Measurements from ENCODE around the gene TUBG1.
A peak's percentile ranks its signal among the peaks of the same experiment; 100 is the strongest.

Gene TUBG1

GRCh38 chr17:42573095-42573494, 36.4 kb upstream of the TUBG1 start:
- Mint-ChIP-seq H3K4me3 (no peak overlapping the region), H3K27me3 (no peaks in the 10 kb centered on the region), H3K27ac (peak overlapping the region; percentile 85 to 95), H3K9me3 (no peaks in the 10 kb centered on the region), H3K4me1 (peaks cover 80% of the 10 kb centered on the region)
- DNase-seq = no peak
- no peak for ATAC-seq

- peaks cover 76% of the 10 kb centered on the region for H3K4me1 Mint-ChIP-seq
- no peak overlapping the region for H3K4me3 Mint-ChIP-seq
- no peaks in the 10 kb centered on the region for H3K9me3 Mint-ChIP-seq
- ATAC-seq (no peak), DNase-seq (no peak)
- peak overlapping the region in 1 of 2 donors; percentile 69 for H3K27ac Mint-ChIP-seq
- no peaks in the 10 kb centered on the region for H3K27me3 Mint-ChIP-seq
These were observed 35.0 kb upstream of the TUBG1 start for GRCh38 chr17:42574463-42574862.

- Mint-ChIP-seq H3K4me3 (peak overlapping the region; percentile 98 to 100), H3K27ac (peak overlapping the region; percentile 97 to 99), H3K9me3 (no peaks in the 10 kb centered on the region), H3K4me1 (peaks cover 58% of the 10 kb centered on the region), H3K27me3 (no peaks in the 10 kb centered on the region)
- peak in 1 of 2 donors; percentile 24 for DNase-seq
- ATAC-seq = no peak
These were observed 32.3 kb upstream of the TUBG1 start for GRCh38 chr17:42577140-42577531.

GRCh38 chr17:42577532-42578281, 31.8 kb upstream of the TUBG1 start, which contains the start of gene PSMC3IP:
Gene PSMC3IP, minus strand, starts transcription at chr17:42577729. Its CDS starts 43 bp downstream, at chr17:42577686.
- peaks cover 53% of the 10 kb centered on the region for H3K4me1 Mint-ChIP-seq
- H3K27ac Mint-ChIP-seq = peak within 1 kb of the TSS; percentile 97 to 99
- H3K9me3 Mint-ChIP-seq = no peaks in the 10 kb centered on the region
- ATAC-seq (peak; percentile 94), DNase-seq (peak; percentile 90 to 94)
- H3K4me3 Mint-ChIP-seq = peak within 1 kb of the TSS; percentile 98 to 100
- no peaks in the 10 kb centered on the region for H3K27me3 Mint-ChIP-seq

- Mint-ChIP-seq H3K27ac (peak overlapping the region; percentile 50 to 97), H3K9me3 (no peaks in the 10 kb centered on the region), H3K4me3 (peak overlapping the region; percentile 98 to 100), H3K4me1 (peaks cover 46% of the 10 kb centered on the region), H3K27me3 (no peaks in the 10 kb centered on the region)
- DNase-seq (peak; percentile 66 to 78), ATAC-seq (peak; percentile 74)
These were observed 31.1 kb upstream of the TUBG1 start for GRCh38 chr17:42578282-42578869.

GRCh38 chr17:42579794-42580551, 29.5 kb upstream of the TUBG1 start:
- Mint-ChIP-seq H3K4me1 (peaks cover 32% of the 10 kb centered on the region), H3K27me3 (no peaks in the 10 kb centered on the region), H3K27ac (peak overlapping the region in 1 of 2 donors; percentile 2), H3K9me3 (no peaks in the 10 kb centered on the region), H3K4me3 (peak overlapping the region in 1 of 2 donors; percentile 2)
- DNase-seq (no peak), ATAC-seq (no peak)

- Mint-ChIP-seq H3K4me3 (no peak overlapping the region), H3K27ac (no peak overlapping the region), H3K4me1 (peaks cover 19% of the 10 kb centered on the region), H3K9me3 (no peaks in the 10 kb centered on the region), H3K27me3 (no peaks in the 10 kb centered on the region)
- no peak for DNase-seq
- ATAC-seq = no peak
These were observed 27.7 kb upstream of the TUBG1 start for GRCh38 chr17:42581744-42582270.

- ATAC-seq (no peak), DNase-seq (no peak)
- Mint-ChIP-seq H3K4me1 (peaks cover 8% of the 10 kb centered on the region), H3K4me3 (no peak overlapping the region), H3K9me3 (no peaks in the 10 kb centered on the region), H3K27me3 (no peaks in the 10 kb centered on the region), H3K27ac (peak overlapping the region in 1 of 2 donors; percentile 50)
These were observed 24.6 kb upstream of the TUBG1 start for GRCh38 chr17:42584880-42585279.

GRCh38 chr17:42585353-42585752, 24.1 kb upstream of the TUBG1 start:
- ATAC-seq (no peak), DNase-seq (no peak)
- Mint-ChIP-seq H3K4me1 (peaks cover 8% of the 10 kb centered on the region), H3K27me3 (no peaks in the 10 kb centered on the region), H3K4me3 (no peak overlapping the region), H3K27ac (no peak overlapping the region), H3K9me3 (no peaks in the 10 kb centered on the region)

GRCh38 chr17:42586514-42587230, 22.8 kb upstream of the TUBG1 start:
- Mint-ChIP-seq H3K27ac (peak overlapping the region in 1 of 2 donors; percentile 93), H3K9me3 (no peaks in the 10 kb centered on the region), H3K4me1 (peaks cover 8% of the 10 kb centered on the region), H3K4me3 (no peak overlapping the region), H3K27me3 (no peaks in the 10 kb centered on the region)
- ATAC-seq (no peak), DNase-seq (no peak)

GRCh38 chr17:42590886-42591285, 18.6 kb upstream of the TUBG1 start:
- peaks cover 8% of the 10 kb centered on the region for H3K4me1 Mint-ChIP-seq
- no peaks in the 10 kb centered on the region for H3K27me3 Mint-ChIP-seq
- DNase-seq = no peak
- peak overlapping the region in 1 of 2 donors; percentile 56 for H3K27ac Mint-ChIP-seq
- no peak for ATAC-seq
- no peaks in the 10 kb centered on the region for H3K9me3 Mint-ChIP-seq
- no peak overlapping the region for H3K4me3 Mint-ChIP-seq

- Mint-ChIP-seq H3K9me3 (no peaks in the 10 kb centered on the region), H3K4me3 (no peak overlapping the region), H3K27me3 (no peaks in the 10 kb centered on the region), H3K27ac (no peak overlapping the region), H3K4me1 (peaks cover 7% of the 10 kb centered on the region)
- ATAC-seq (no peak), DNase-seq (no peak)
These were observed 18.1 kb upstream of the TUBG1 start for GRCh38 chr17:42591411-42591810.

- Mint-ChIP-seq H3K27me3 (no peaks in the 10 kb centered on the region), H3K4me3 (no peak overlapping the region), H3K27ac (no peak overlapping the region), H3K9me3 (no peaks in the 10 kb centered on the region), H3K4me1 (peaks cover 18% of the 10 kb centered on the region)
- ATAC-seq = no peak
- no peak for DNase-seq
These were observed 13.1 kb upstream of the TUBG1 start for GRCh38 chr17:42596386-42596785.

- Mint-ChIP-seq H3K27ac (peak overlapping the region in 1 of 2 donors; percentile 5), H3K4me1 (peaks cover 27% of the 10 kb centered on the region), H3K9me3 (no peaks in the 10 kb centered on the region), H3K27me3 (no peaks in the 10 kb centered on the region), H3K4me3 (no peak overlapping the region)
- ATAC-seq (no peak), DNase-seq (no peak)
These were observed 10.6 kb upstream of the TUBG1 start for GRCh38 chr17:42598905-42599304.

GRCh38 chr17:42603318-42603717, 6.2 kb upstream of the TUBG1 start:
- Mint-ChIP-seq H3K4me3 (no peak overlapping the region), H3K27ac (peak overlapping the region in 1 of 2 donors; percentile 3), H3K9me3 (no peaks in the 10 kb centered on the region), H3K4me1 (peaks cover 65% of the 10 kb centered on the region), H3K27me3 (no peaks in the 10 kb centered on the region)
- no peak for DNase-seq
- no peak for ATAC-seq

Measured in stimulated activated naive CD8-positive, alpha-beta T cell treated with anti-CD3 and anti-CD28 coated beads, Interleukin-15, amount 100 ng/mL, for 72 hours (primary cell).